Smooth muscle cell (in vitro differentiated cells): ENCODE results near the gene PAGE2B. TPM values are rescaled to one million over a fixed set of nuclear protein-coding genes. Genes with fewer than 3 reads are reported as not detected.

Experiments used
- DNase-seq: peaks from one replicate; lab custom pipeline; 2025; ENCODE audit not compliant: unreplicated experiment; lab: John Stamatoyannopoulos, UW
- H2AFZ ChIP-seq: fragments of 200-600 bp; sonication (generic); 2 replicates; pipeline ENCODE4 v1.6.0; 2016; ENCODE audit warnings: antibody characterized with exemption, low read depth, mild to moderate bottlenecking
- H3F3A ChIP-seq: fragments of 200-600 bp; sonication (generic); 2 replicates; pipeline ENCODE4 v1.6.0; 2017; ENCODE audit warnings: antibody characterized with exemption, low read depth
- H3K27ac ChIP-seq: fragments of 200-600 bp; sonication (generic); 2 replicates; pipeline ENCODE4 v1.5.1; 2016; ENCODE audit warnings: low read depth, mild to moderate bottlenecking
- H3K27me3 ChIP-seq: fragments of 200-600 bp; sonication (generic); 2 replicates; pipeline ENCODE4 v1.6.1; 2016; ENCODE audit warnings: low read depth, mild to moderate bottlenecking
- H3K36me3 ChIP-seq: fragments of 200-600 bp; sonication (generic); 2 replicates; pipeline ENCODE4 v1.5.1; 2016; ENCODE audit warnings: low read depth
- H3K4me1 ChIP-seq: fragments of 200-600 bp; sonication (generic); 2 replicates; pipeline ENCODE4 v1.5.1; 2016; ENCODE audit warnings: low read depth
- H3K4me2 ChIP-seq: fragments of 200-600 bp; sonication (generic); 2 replicates; pipeline ENCODE4 v1.6.0; 2016; ENCODE audit warnings: mild to moderate bottlenecking
- H3K4me3 ChIP-seq: fragments of 200-600 bp; sonication (generic); 2 replicates; pipeline ENCODE4 v1.5.1; 2016; ENCODE audit warnings: mild to moderate bottlenecking
- H3K79me2 ChIP-seq: fragments of 200-600 bp; sonication (generic); 2 replicates; pipeline ENCODE4 v1.6.0; 2016; ENCODE audit warnings: low read depth, mild to moderate bottlenecking
- H3K9ac ChIP-seq: fragments of 200-600 bp; sonication (generic); 2 replicates; pipeline ENCODE4 v1.6.0; 2016; ENCODE audit warnings: low read depth
- H3K9me3 ChIP-seq: fragments of 200-600 bp; sonication (generic); replicated peaks from 2 replicates; pipeline ENCODE4 v1.5.1; 2016; ENCODE audit warnings: low read depth
- H4K20me1 ChIP-seq: fragments of 200-600 bp; sonication (generic); 2 replicates; pipeline ENCODE4 v1.6.0; 2016; ENCODE audit warnings: low read depth
- CTCF ChIP-seq: fragments of 200-600 bp; sonication (generic); IDR thresholded peaks from 2 replicates; pipeline ENCODE4 v1.5.1; 2017; ENCODE audit warnings: borderline replicate concordance, mild to moderate bottlenecking, antibody characterized with exemption; ENCODE audit not compliant: insufficient read depth, poor library complexity, severe bottlenecking
- WGBS: methylation state at CpG from one replicate; pipeline ENCODE4 v1.1.7; 2016; ENCODE audit warnings: low lambda C conversion rate; 5-methylcytosine and 5-hydroxymethylcytosine counted together
- polyA plus RNA-seq: library from polyadenylated mRNA; unstranded; fragments of >200 nt; fragmentation: Nextera tagmentation; extraction: Ambion mirVana; gene quantifications from 2 replicates; pipeline ENCODE4 v1.2.1, GENCODE V29; 2016
- total RNA-seq: library from RNA; depleted of rRNA; stranded (reverse); fragments of >200 nt; gene quantifications from 2 replicates; pipeline ENCODE4 v1.2.3, GENCODE V29; 2014

The PAGE2B gene
- total and polyA plus RNA-seq, 2 experiments from 2014 or later = not detected

GRCh38 chrX:55118574-55118973, 43.7 kb downstream of the PAGE2B start:
- no peak for TF ChIP-seq CTCF
- no peak for DNase-seq

GRCh38 chrX:55119271-55119670, 44.4 kb downstream of the PAGE2B start:
- no peak overlapping the region for H3K27ac ChIP-seq
- DNase-seq = no peak

More at GRCh38 chrX:55118574-55118973, 43.7 kb downstream of the PAGE2B start:
- 92% methylated on average over 3 of the region's 3 CpGs for WGBS
- Histone ChIP-seq H3K4me3 (no peak overlapping the region), H3K79me2 (no peaks in the 10 kb centered on the region), H2AFZ (no peak overlapping the region), H3K4me2 (no peak overlapping the region), H3F3A (no peaks in the 10 kb centered on the region), H3K9ac (no peak overlapping the region), H3K36me3 (no peaks in the 10 kb centered on the region), H3K27ac (no peak overlapping the region), H4K20me1 (no peaks in the 10 kb centered on the region), H3K27me3 (no peaks in the 10 kb centered on the region), H3K9me3 (no peaks in the 10 kb centered on the region), H3K4me1 (peaks cover 5% of the 10 kb centered on the region)

GRCh38 chrX:55119712-55120111, 44.9 kb downstream of the PAGE2B start:
- Histone ChIP-seq H3K27me3 (no peaks in the 10 kb centered on the region), H3K36me3 (no peaks in the 10 kb centered on the region), H3K9ac (no peak overlapping the region), H3F3A (no peaks in the 10 kb centered on the region), H3K4me1 (peaks cover 5% of the 10 kb centered on the region), H4K20me1 (no peaks in the 10 kb centered on the region), H3K4me3 (no peak overlapping the region), H2AFZ (no peak overlapping the region), H3K27ac (no peak overlapping the region), H3K9me3 (no peaks in the 10 kb centered on the region), H3K4me2 (no peak overlapping the region), H3K79me2 (no peaks in the 10 kb centered on the region)
- no peak for DNase-seq
- TF ChIP-seq CTCF = no peak
- WGBS = 31% methylated on average over 1 of the region's 1 CpG

More at GRCh38 chrX:55119271-55119670, 44.4 kb downstream of the PAGE2B start:
- Histone ChIP-seq H3K9ac (no peak overlapping the region), H3F3A (no peaks in the 10 kb centered on the region), H3K4me1 (peaks cover 5% of the 10 kb centered on the region), H3K79me2 (no peaks in the 10 kb centered on the region), H2AFZ (no peak overlapping the region), H3K27me3 (no peaks in the 10 kb centered on the region), H4K20me1 (no peaks in the 10 kb centered on the region), H3K4me3 (no peak overlapping the region), H3K4me2 (no peak overlapping the region), H3K36me3 (no peaks in the 10 kb centered on the region), H3K9me3 (no peaks in the 10 kb centered on the region)
- TF ChIP-seq CTCF = no peak

GRCh38 chrX:55120761-55121358, 46.0 kb downstream of the PAGE2B start:
- Histone ChIP-seq H3K36me3 (no peaks in the 10 kb centered on the region), H3K27me3 (no peaks in the 10 kb centered on the region), H3K9me3 (no peaks in the 10 kb centered on the region), H3K79me2 (no peaks in the 10 kb centered on the region), H2AFZ (no peak overlapping the region), H3K27ac (no peak overlapping the region), H3K4me1 (peaks cover 5% of the 10 kb centered on the region), H3F3A (no peaks in the 10 kb centered on the region), H3K9ac (no peak overlapping the region), H3K4me2 (no peak overlapping the region), H4K20me1 (no peaks in the 10 kb centered on the region), H3K4me3 (no peak overlapping the region)
- DNase-seq = no peak
- 22% methylated on average over 2 of the region's 2 CpGs for WGBS
- TF ChIP-seq CTCF = no peak
